ENCODE measurements around the gene LRRC8D. TPM values are rescaled to one million over a fixed set of nuclear protein-coding genes. Genes with fewer than 3 reads are reported as not detected.

Gene LRRC8D
- polyA plus RNA-seq, 3 donors, result 28.0 to 43.8 (median 42.9) TPM

DNA sequence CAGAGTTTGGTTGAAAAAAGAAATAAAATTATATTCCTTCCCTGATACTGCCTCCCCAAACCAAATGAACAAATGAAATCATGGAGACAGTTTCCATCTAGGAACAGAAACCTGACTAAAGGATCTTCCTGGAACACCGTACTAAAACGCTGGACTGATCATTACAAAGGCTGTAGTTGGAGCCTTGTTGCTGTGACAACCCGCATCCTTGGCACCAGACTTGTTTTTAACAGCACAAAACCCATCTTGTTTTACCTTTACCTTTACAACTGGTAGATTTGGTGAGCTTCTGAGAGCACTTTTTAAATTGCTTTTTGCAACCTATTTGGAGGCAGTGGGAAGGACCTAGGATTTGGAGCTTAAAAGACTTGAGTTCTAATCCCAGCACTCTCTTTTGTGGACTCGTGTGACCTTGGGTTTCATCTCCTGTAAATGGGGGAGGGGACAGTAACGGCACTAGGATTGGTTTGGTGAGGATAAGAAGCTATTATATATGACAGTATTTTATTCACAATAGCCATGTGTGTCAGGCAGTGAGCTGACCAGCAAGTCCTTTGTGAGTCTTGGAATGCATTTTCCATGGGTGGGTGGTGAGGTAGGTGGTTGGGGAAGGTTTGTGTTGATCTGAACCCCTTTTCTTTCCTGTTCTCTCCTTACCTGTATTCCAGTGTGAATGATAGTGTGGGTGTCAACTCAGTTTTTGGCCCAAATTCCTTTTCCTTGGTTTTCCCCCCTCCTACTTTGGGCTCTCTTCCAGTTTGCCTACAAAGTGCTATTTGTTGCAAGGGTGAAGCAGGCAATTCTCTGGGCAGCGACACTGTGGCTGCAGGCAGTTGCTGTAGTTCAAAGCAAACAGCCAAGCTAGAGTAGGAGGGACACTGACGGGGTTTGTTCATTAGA, 12.6 kb downstream of the LRRC8D start:
- intact Hi-C loops (cut with micrococcal nuclease), result no loop called here
- TF ChIP-seq, protein P1, sequence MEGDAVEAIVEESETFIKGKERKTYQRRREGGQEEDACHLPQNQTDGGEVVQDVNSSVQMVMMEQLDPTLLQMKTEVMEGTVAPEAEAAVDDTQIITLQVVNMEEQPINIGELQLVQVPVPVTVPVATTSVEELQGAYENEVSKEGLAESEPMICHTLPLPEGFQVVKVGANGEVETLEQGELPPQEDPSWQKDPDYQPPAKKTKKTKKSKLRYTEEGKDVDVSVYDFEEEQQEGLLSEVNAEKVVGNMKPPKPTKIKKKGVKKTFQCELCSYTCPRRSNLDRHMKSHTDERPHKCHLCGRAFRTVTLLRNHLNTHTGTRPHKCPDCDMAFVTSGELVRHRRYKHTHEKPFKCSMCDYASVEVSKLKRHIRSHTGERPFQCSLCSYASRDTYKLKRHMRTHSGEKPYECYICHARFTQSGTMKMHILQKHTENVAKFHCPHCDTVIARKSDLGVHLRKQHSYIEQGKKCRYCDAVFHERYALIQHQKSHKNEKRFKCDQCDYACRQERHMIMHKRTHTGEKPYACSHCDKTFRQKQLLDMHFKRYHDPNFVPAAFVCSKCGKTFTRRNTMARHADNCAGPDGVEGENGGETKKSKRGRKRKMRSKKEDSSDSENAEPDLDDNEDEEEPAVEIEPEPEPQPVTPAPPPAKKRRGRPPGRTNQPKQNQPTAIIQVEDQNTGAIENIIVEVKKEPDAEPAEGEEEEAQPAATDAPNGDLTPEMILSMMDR (IDR thresholded peaks at IDR 0.05), result no peak
- Histone ChIP-seq H2AFZ (ENCODE audit: insufficient read depth, low read depth, low read length, poor library complexity, severe bottlenecking) (no peak overlapping the region), H3K4me1 (ENCODE audit: control insufficient read depth in 1 of 2, insufficient read depth in 2 of 2, low read length in 2 of 2) (peaks cover 47 to 50% of the 10 kb centered on the region in 2 donors), H3K4me3 (replicated peaks in 1 of 3; ENCODE audit: low read depth in 2 of 3, low read length in 3 of 3) (peak overlapping the region in 1 of 3 experiments; percentile 35), H3K27me3 (ENCODE audit: control insufficient read depth in 2 of 2, insufficient read depth in 2 of 2, low read length in 2 of 2) (no peaks in the 10 kb centered on the region), H3K9ac (ENCODE audit: insufficient read depth, low read length, poor library complexity, severe bottlenecking) (no peak overlapping the region), H3K79me2 (ENCODE audit: insufficient read depth, low read length) (peaks cover 100% of the 10 kb centered on the region), H3K4me2 (replicated peaks; ENCODE audit: extremely low read depth, low read length, poor library complexity, severe bottlenecking) (no peak overlapping the region), H4K20me1 (ENCODE audit: insufficient read depth, low read length) (peaks cover 100% of the 10 kb centered on the region), H3K27ac (ENCODE audit: low read depth in 1 of 2, low read length in 2 of 2) (peak overlapping the region in 1 of 2 donors; percentile 64), H3K9me3 (replicated peaks in 1 of 2; ENCODE audit: control insufficient read depth in 1 of 2, insufficient read depth in 1 of 2, low read length in 2 of 2) (no peaks in the 10 kb centered on the region), H3K36me3 (replicated peaks in 1 of 2; ENCODE audit: control insufficient read depth in 1 of 2, insufficient read depth in 2 of 2, low read length in 2 of 2) (peaks cover 0 to 4% of the 10 kb centered on the region in 2 donors)
- peak overlapping the region in 3 of 7 donors; percentile 22 to 68 (median 45) for H3K27ac Mint-ChIP-seq
- no peak for DNase-seq
- H3K4me3 Mint-ChIP-seq, result peak overlapping the region in 1 of 2 donors; percentile 26
- WGBS (ENCODE audit: insufficient coverage), result 93% methylated on average over 3 of the region's 7 CpGs
- peaks cover 89% of the 10 kb centered on the region for H3K4me1 Mint-ChIP-seq
- H3K36me3 Mint-ChIP-seq, result peaks cover 2 to 16% of the 10 kb centered on the region in 2 donors
- H3K9me3 Mint-ChIP-seq, result peaks cover 0 to 2% (median 0%) of the 10 kb centered on the region in 7 donors
- no peaks in the 10 kb centered on the region for H3K27me3 Mint-ChIP-seq (ENCODE audit: low read depth in 3 of 3)

DNA sequence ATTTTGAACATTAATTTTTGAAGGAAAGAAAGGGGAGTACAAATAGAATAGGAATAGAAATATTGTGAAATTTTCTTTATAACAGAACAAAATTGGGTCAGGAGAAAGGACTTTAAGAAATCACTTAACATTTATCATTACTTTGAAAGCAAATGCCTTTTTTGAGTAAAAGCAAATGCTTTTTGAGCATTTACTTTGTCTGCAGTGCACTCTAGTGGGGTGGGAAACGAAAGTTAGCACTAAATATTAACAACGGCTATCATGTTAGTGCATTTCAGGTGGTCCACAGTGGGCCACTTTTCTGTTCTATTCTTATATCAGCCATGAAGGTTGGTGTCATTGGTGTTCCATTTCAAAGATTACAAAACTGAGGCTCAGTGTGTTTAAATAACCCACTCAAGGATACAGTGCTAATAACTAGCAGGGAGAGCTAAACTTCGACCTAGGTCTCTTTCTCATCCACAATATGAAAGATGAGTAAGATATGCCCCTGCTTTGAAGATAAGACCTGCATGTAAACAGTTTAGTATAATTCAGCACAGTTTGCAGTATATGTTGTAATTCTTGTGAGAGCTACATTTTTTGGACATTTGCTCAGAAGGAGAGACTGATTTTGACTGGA, 13.4 kb downstream of the LRRC8D start:
- Histone ChIP-seq H3K4me3 (replicated peaks in 1 of 3; ENCODE audit: low read depth in 2 of 3, low read length in 3 of 3) (no peak overlapping the region), H2AFZ (ENCODE audit: insufficient read depth, low read depth, low read length, poor library complexity, severe bottlenecking) (no peak overlapping the region), H3K27ac (ENCODE audit: low read depth in 1 of 2, low read length in 2 of 2) (peak overlapping the region in 1 of 2 donors; percentile 47), H3K79me2 (ENCODE audit: insufficient read depth, low read length) (peaks cover 100% of the 10 kb centered on the region), H3K27me3 (ENCODE audit: control insufficient read depth in 2 of 2, insufficient read depth in 2 of 2, low read length in 2 of 2) (no peaks in the 10 kb centered on the region), H4K20me1 (ENCODE audit: insufficient read depth, low read length) (peaks cover 100% of the 10 kb centered on the region), H3K4me1 (ENCODE audit: control insufficient read depth in 1 of 2, insufficient read depth in 2 of 2, low read length in 2 of 2) (peaks cover 44 to 46% of the 10 kb centered on the region in 2 donors), H3K4me2 (replicated peaks; ENCODE audit: extremely low read depth, low read length, poor library complexity, severe bottlenecking) (no peak overlapping the region), H3K9me3 (replicated peaks in 1 of 2; ENCODE audit: control insufficient read depth in 1 of 2, insufficient read depth in 1 of 2, low read length in 2 of 2) (no peaks in the 10 kb centered on the region), H3K36me3 (replicated peaks in 1 of 2; ENCODE audit: control insufficient read depth in 1 of 2, insufficient read depth in 2 of 2, low read length in 2 of 2) (peaks cover 0 to 4% of the 10 kb centered on the region in 2 donors), H3K9ac (ENCODE audit: insufficient read depth, low read length, poor library complexity, severe bottlenecking) (no peak overlapping the region)
- DNase-seq, result no peak
- intact Hi-C loops (cut with micrococcal nuclease), result no loop called here
- H3K9me3 Mint-ChIP-seq, result peaks cover 0 to 2% (median 0%) of the 10 kb centered on the region in 7 donors
- peak overlapping the region in 2 of 7 donors; percentile 0 to 4 for H3K27ac Mint-ChIP-seq
- TF ChIP-seq, protein P1 (IDR thresholded peaks at IDR 0.05), result no peak
- peaks cover 84% of the 10 kb centered on the region for H3K4me1 Mint-ChIP-seq
- no peak overlapping the region for H3K4me3 Mint-ChIP-seq
- H3K27me3 Mint-ChIP-seq (ENCODE audit: low read depth in 3 of 3), result no peaks in the 10 kb centered on the region
- WGBS (ENCODE audit: insufficient coverage), result no CpG with 5 or more reads among the region's 3 CpGs
- peaks cover 3 to 16% of the 10 kb centered on the region in 2 donors for H3K36me3 Mint-ChIP-seq
